ENCODE measurements around the gene EIF4B.
"Not testable (repeated sequence)": the region's sequence is repeated elsewhere in the genome, so short reads cannot be mapped to it uniquely, and the experiment has no call there.

EIF4B gene

GRCh38 chr12:53005986-53006809 is at the start of gene EIF4B:
Gene EIF4B, plus strand, starts transcription at chr12:53006456. Its CDS starts 28 bp downstream, at chr12:53006484.
- peak; percentile 100 for DNase-seq

GRCh38 chr12:52956987-52957386 is 49.3 kb upstream of the EIF4B start:
- peak; percentile 67 for DNase-seq

GRCh38 chr12:52964556-52965336 is 41.5 kb upstream of the EIF4B start:
- DNase-seq: no peak

- no peak for DNase-seq
These were observed 40.9 kb upstream of the EIF4B start for GRCh38 chr12:52965337-52965731.

- DNase-seq: no peak
These were observed 37.0 kb upstream of the EIF4B start for GRCh38 chr12:52969166-52969795.

- DNase-seq: peak; percentile 92
These were observed 36.3 kb upstream of the EIF4B start for GRCh38 chr12:52969828-52970569.

- peak; percentile 31 for DNase-seq
These were observed 34.5 kb upstream of the EIF4B start for GRCh38 chr12:52971679-52972329.

GRCh38 chr12:52975204-52975603 is 31.1 kb upstream of the EIF4B start:
- DNase-seq: no peak

- peak; percentile 32 for DNase-seq
These were observed 30.3 kb upstream of the EIF4B start for GRCh38 chr12:52975820-52976573.

GRCh38 chr12:52976574-52977071 is 29.6 kb upstream of the EIF4B start:
- no peak for DNase-seq

GRCh38 chr12:52977170-52977569 is 29.1 kb upstream of the EIF4B start:
- no peak for DNase-seq

- DNase-seq: no peak
These were observed 26.1 kb upstream of the EIF4B start for GRCh38 chr12:52980096-52980649.

GRCh38 chr12:52980650-52981423 is 25.4 kb upstream of the EIF4B start:
- peak; percentile 93 for DNase-seq

GRCh38 chr12:52984136-52984535 is 22.1 kb upstream of the EIF4B start:
- no peak for DNase-seq

GRCh38 chr12:52988898-52989297 is 17.4 kb upstream of the EIF4B start:
- DNase-seq: no peak

- DNase-seq: no peak
These were observed 16.1 kb upstream of the EIF4B start for GRCh38 chr12:52990206-52990605.

- not testable (repeated sequence) for DNase-seq
These were observed 14.0 kb upstream of the EIF4B start for GRCh38 chr12:52992240-52992639.

GRCh38 chr12:52992699-52993557 is 13.3 kb upstream of the EIF4B start:
- no peak for DNase-seq

GRCh38 chr12:52993558-52993869 is 12.7 kb upstream of the EIF4B start:
- no peak for DNase-seq
